K562 (cell line): Measurements from ENCODE around the gene NVL. TPM values are rescaled to one million over a fixed set of nuclear protein-coding genes. Genes with fewer than 3 reads are reported as not detected.

ENCODE experiments used
- ATF2 ChIP-seq: sonication (generic); formaldehyde crosslinking; IDR thresholded peaks from 2 replicates; pipeline ENCODE4 v1.8.1; 2022; ENCODE audit warnings: missing genetic modification reagents
- CBFA2T2 ChIP-seq: fragments of 450-650 bp; conservative IDR thresholded peaks from 2 replicates; pipeline ENCODE4 v1.6.1; 2017; ENCODE audit warnings: mild to moderate bottlenecking
- CCAR2 ChIP-seq: fragments of 200-400 bp; formaldehyde crosslinking; IDR thresholded peaks from 2 replicates; pipeline ENCODE4 v1.6.1; 2017; ENCODE audit warnings: mild to moderate bottlenecking, low read depth, low read length
- ILK ChIP-seq: fragments of 450-650 bp; IDR thresholded peaks from 2 replicates; pipeline ENCODE4 v1.6.1; 2016; ENCODE audit warnings: missing genetic modification characterization, low read depth, mild to moderate bottlenecking, missing compliant biosample characterization, moderate library complexity, borderline replicate concordance
- KDM1A ChIP-seq, 2 experiments: fragments of 450-650 bp; IDR thresholded peaks; 2 replicates each; pipeline ENCODE4 v1.6.1; 2016; ENCODE audit warnings: mild to moderate bottlenecking in 2 of 2
- MBD1 ChIP-seq: fragments of 250-450 bp; sonication (Bioruptor Pico); IDR thresholded peaks from 2 replicates; pipeline ENCODE4 v1.8.0; 2022; ENCODE audit warnings: inconsistent platforms
- NCOA4 ChIP-seq: fragments of 450-650 bp; IDR thresholded peaks from 2 replicates; pipeline ENCODE4 v1.6.1; 2018; ENCODE audit warnings: mild to moderate bottlenecking; ENCODE audit not compliant: partially characterized antibody
- RFX1 ChIP-seq: fragments of 450-650 bp; IDR thresholded peaks from 2 replicates; pipeline ENCODE4 v1.6.1; 2016; ENCODE audit warnings: mild to moderate bottlenecking, moderate library complexity
- SRSF9 ChIP-seq: fragments of 200-400 bp; formaldehyde crosslinking; IDR thresholded peaks from 2 replicates; pipeline ENCODE4 v1.6.1; 2017; ENCODE audit warnings: low read depth, low read length, borderline replicate concordance
- ZBTB43 ChIP-seq: sonication (generic); formaldehyde crosslinking; IDR thresholded peaks from 2 replicates; pipeline ENCODE4 v1.8.0; 2023; ENCODE audit warnings: mild to moderate bottlenecking, missing genetic modification reagents
- ZBTB8A ChIP-seq: fragments of 450-650 bp; IDR thresholded peaks from 2 replicates; pipeline ENCODE4 v1.6.1; 2018; ENCODE audit warnings: mild to moderate bottlenecking, moderate library complexity; ENCODE audit not compliant: partially characterized antibody
- ZNF408 ChIP-seq: fragments of 250-450 bp; sonication (Bioruptor Pico); IDR thresholded peaks from 2 replicates; pipeline ENCODE4 v1.4.0; 2020; ENCODE audit warnings: low read depth, mild to moderate bottlenecking, moderate library complexity
- polyA plus RNA-seq, 8 experiments: library from polyadenylated mRNA; depleted of rRNA in 4 of 8; stranded (reverse) in 5 of 8; unstranded in 3 of 8; fragments of >200 nt; fragmentation: Nextera tagmentation in 2 of 8; fragmentation: Illumina TruSeq in 1 of 8; extraction: Ambion mirVana in 2 of 8; extraction: Trizol in 1 of 8; gene quantifications; 2 replicates each; pipeline versions ENCODE4 v1.2.1 to v1.2.3, GENCODE V29; 2011 to 2014; ENCODE audit warnings: inconsistent platforms in 1 of 8, missing spikeins in 1 of 8
- total RNA-seq, 7 experiments: library from RNA; depleted of rRNA in 6 of 7; stranded (reverse); fragments of >200 nt in 6 of 7; fragmentation: Illumina TruSeq in 2 of 7; extraction: Trizol in 2 of 7; gene quantifications; 2 replicates each; pipeline versions ENCODE4 v1.2.1 to v1.2.3, GENCODE V29; 2011 to 2021; ENCODE audit warnings: low replicate concordance in 1 of 7

NVL gene
- total and polyA plus RNA-seq, 9 of the 15 experiments (the other 6 are each of a cell fraction or from before 2014, with no cell fraction given): 32.5 to 86.6 (median 62.9) TPM

- no peak for TF ChIP-seq ATF2 (CRISPR knock-in tag)
- peak; percentile 76 to 85 for TF ChIP-seq KDM1A (IDR thresholded peaks at IDR 0.05)
- no peak for TF ChIP-seq SRSF9
- no peak for TF ChIP-seq NCOA4
- TF ChIP-seq CBFA2T2: peak; percentile 46
- TF ChIP-seq ILK (tag): no peak
- TF ChIP-seq ZNF408 (CRISPR knock-in tag): no peak
- no peak for TF ChIP-seq ZBTB8A
- TF ChIP-seq MBD1 (CRISPR knock-in tag): no peak
- TF ChIP-seq ZBTB43: no peak
- no peak for TF ChIP-seq CCAR2
- TF ChIP-seq RFX1: no peak
Observed at GRCh38 chr1:224262373-224263054, 67.5 kb downstream of the NVL start (continued).
